H9 (cell line): ENCODE measurements around the gene SLC35A3. TPM values are rescaled to one million over a fixed set of nuclear protein-coding genes. Genes with fewer than 3 reads are reported as not detected.

Experiments used
- DNase-seq: peaks from one replicate; pipeline ENCODE4 v3.0.0-alpha.2; 2017
- H2AFZ ChIP-seq: one replicate; pipeline ENCODE4 v1.6.1; 2013; ENCODE audit warnings: mild to moderate bottlenecking, low read length, control low read depth, moderate library complexity
- H2AK5ac ChIP-seq: 2 replicates; pipeline ENCODE4 v1.6.1; 2013; ENCODE audit warnings: low read length, control low read depth, mixed read lengths; ENCODE audit not compliant: insufficient read length
- H2BK120ac ChIP-seq: one replicate; pipeline ENCODE4 v1.6.1; 2013; ENCODE audit warnings: low read depth, mild to moderate bottlenecking, low read length, control low read depth, inconsistent platforms; ENCODE audit not compliant: poor library complexity, severe bottlenecking
- H2BK12ac ChIP-seq: 2 replicates; pipeline ENCODE4 v1.6.1; 2013; ENCODE audit warnings: low read length, control low read depth, mixed read lengths, low read depth; ENCODE audit not compliant: insufficient read length
- H2BK15ac ChIP-seq: 2 replicates; pipeline ENCODE4 v1.6.1; 2013; ENCODE audit warnings: low read depth, low read length, control low read depth
- H2BK20ac ChIP-seq: one replicate; pipeline ENCODE4 v1.6.1; 2013; ENCODE audit warnings: low read depth, mild to moderate bottlenecking, low read length, control low read depth, inconsistent platforms; ENCODE audit not compliant: poor library complexity, severe bottlenecking
- H2BK5ac ChIP-seq: 2 replicates; pipeline ENCODE4 v1.6.1; 2013; ENCODE audit warnings: low read length, control low read depth, mixed read lengths; ENCODE audit not compliant: insufficient read length
- H3K14ac ChIP-seq: 2 replicates; pipeline ENCODE4 v1.6.1; 2013; ENCODE audit warnings: low read length, control low read depth; ENCODE audit not compliant: insufficient read depth
- H3K18ac ChIP-seq: 2 replicates; pipeline ENCODE4 v1.6.1; 2013; ENCODE audit warnings: low read depth, mild to moderate bottlenecking, mixed read lengths, low read length, control low read depth; ENCODE audit not compliant: insufficient read length
- H3K23ac ChIP-seq: 2 replicates; pipeline ENCODE4 v1.6.1; 2013; ENCODE audit warnings: low read length, control low read depth, mixed read lengths, low read depth; ENCODE audit not compliant: insufficient read length
- H3K23me2 ChIP-seq: 2 replicates; pipeline ENCODE4 v1.6.1; 2013; ENCODE audit warnings: low read depth, mild to moderate bottlenecking, mixed read lengths, low read length, control low read depth; ENCODE audit not compliant: insufficient read length, poor library complexity, severe bottlenecking
- H3K27ac ChIP-seq: 2 replicates; pipeline ENCODE4 v1.5.1; 2013; ENCODE audit warnings: low read length, control low read depth, mixed read lengths, low read depth; ENCODE audit not compliant: insufficient read length
- H3K27me3 ChIP-seq: 2 replicates; pipeline ENCODE4 v1.6.1; 2013; ENCODE audit warnings: low read length, control low read depth, inconsistent platforms; ENCODE audit not compliant: insufficient read depth
- H3K4ac ChIP-seq: 2 replicates; pipeline ENCODE4 v1.6.1; 2013; ENCODE audit warnings: low read depth, mild to moderate bottlenecking, control low read depth, inconsistent platforms, low read length, moderate library complexity
- H3K4me1 ChIP-seq: 2 replicates; pipeline ENCODE4 v1.6.1; 2013; ENCODE audit warnings: low read length, control low read depth, inconsistent platforms; ENCODE audit not compliant: insufficient read depth
- H3K4me2 ChIP-seq: 2 replicates; pipeline ENCODE4 v1.6.1; 2013; ENCODE audit warnings: low read length, control low read depth, mixed read lengths; ENCODE audit not compliant: insufficient read length, insufficient read depth
- H3K56ac ChIP-seq: 2 replicates; pipeline ENCODE4 v1.6.1; 2013; ENCODE audit warnings: low read depth, mild to moderate bottlenecking, mixed read lengths, low read length, control low read depth; ENCODE audit not compliant: insufficient read length
- H3K79me1 ChIP-seq: 2 replicates; pipeline ENCODE4 v1.6.1; 2013; ENCODE audit warnings: low read depth, mild to moderate bottlenecking, moderate library complexity, low read length, control low read depth, inconsistent platforms; ENCODE audit not compliant: insufficient read depth, poor library complexity, severe bottlenecking
- H3K79me2 ChIP-seq: 2 replicates; pipeline ENCODE4 v1.6.1; 2013; ENCODE audit warnings: low read length, control low read depth, inconsistent platforms; ENCODE audit not compliant: insufficient read depth
- H3K9ac ChIP-seq: 2 replicates; pipeline ENCODE4 v1.6.1; 2013; ENCODE audit warnings: low read length, control low read depth, mixed read lengths; ENCODE audit not compliant: insufficient read length; ENCODE audit errors: extremely low read depth
- H3K9me3 ChIP-seq: one replicate; pipeline ENCODE4 v1.6.1; 2013; ENCODE audit warnings: low read depth, low read length, inconsistent platforms; ENCODE audit not compliant: control insufficient read depth
- H3T11ph ChIP-seq: one replicate; pipeline ENCODE4 v1.6.1; 2013; ENCODE audit warnings: mild to moderate bottlenecking, low read length, control low read depth, inconsistent platforms
- H4K20me1 ChIP-seq: one replicate; pipeline ENCODE4 v1.6.1; 2013; ENCODE audit not compliant: control insufficient read depth, insufficient read length, insufficient read depth
- H4K5ac ChIP-seq: 2 replicates; pipeline ENCODE4 v1.6.1; 2013; ENCODE audit warnings: low read depth, mild to moderate bottlenecking, mixed read lengths, low read length, control low read depth; ENCODE audit not compliant: insufficient read length
- H4K8ac ChIP-seq: replicated peaks from 2 replicates; pipeline ENCODE4 v1.6.1; 2013; ENCODE audit warnings: low read length, control low read depth, mixed read lengths, low read depth; ENCODE audit not compliant: insufficient read length
- H4K91ac ChIP-seq: 2 replicates; pipeline ENCODE4 v1.6.1; 2013; ENCODE audit warnings: low read depth, mild to moderate bottlenecking, moderate library complexity, mixed read lengths, low read length, control low read depth; ENCODE audit not compliant: insufficient read length
- H3K27ac Mint-ChIP-seq, 3 experiments: 2 replicates in 2 of 3; 3 replicates in 1 of 3; pipeline ENCODE4 v1.8.0; 2020 to 2021; ENCODE audit warnings: mixed read lengths in 3 of 3, mild to moderate bottlenecking in 1 of 3, moderate library complexity in 1 of 3
- H3K27me3 Mint-ChIP-seq: 2 replicates; pipeline ENCODE4 v1.8.0; 2021; ENCODE audit warnings: low read depth, mild to moderate bottlenecking, moderate library complexity, mixed read lengths
- H3K36me3 Mint-ChIP-seq, 3 experiments: 2 replicates in 2 of 3; 3 replicates in 1 of 3; pipeline ENCODE4 v1.8.0; 2020 to 2021; ENCODE audit warnings: low read depth in 3 of 3, mixed read lengths in 3 of 3; ENCODE audit not compliant: insufficient read depth in 1 of 3
- H3K4me1 Mint-ChIP-seq, 2 experiments: 2 replicates each; pipeline ENCODE4 v1.8.0; 2020; ENCODE audit warnings: mixed read lengths in 2 of 2
- H3K4me3 Mint-ChIP-seq, 2 experiments: 2 replicates in 1 of 2; 3 replicates in 1 of 2; pipeline ENCODE4 v1.8.0; 2020 to 2021; ENCODE audit warnings: mild to moderate bottlenecking in 2 of 2, mixed read lengths in 2 of 2, moderate library complexity in 1 of 2
- H3K9me3 Mint-ChIP-seq, 2 experiments: 2 replicates in 1 of 2; 3 replicates in 1 of 2; pipeline ENCODE4 v1.8.0; 2020; ENCODE audit warnings: mild to moderate bottlenecking in 2 of 2, mixed read lengths in 2 of 2, moderate library complexity in 1 of 2
- CTCF ChIP-seq: fragments of 200-600 bp; sonication (generic); conservative IDR thresholded peaks from 3 replicates; pipeline ENCODE4 v1.8.0; 2021; ENCODE audit warnings: antibody characterized with exemption, mild to moderate bottlenecking
- WGBS: extraction: QIAGEN DNeasy Blood & Tissue Kit; methylation state at CpG from one replicate; pipeline ENCODE4 v1.1.7; 2013; ENCODE audit warnings: missing lambda C conversion rate, low lambda C conversion rate, mixed read lengths; ENCODE audit not compliant: insufficient read length; ENCODE audit errors: extremely low coverage; 5-methylcytosine and 5-hydroxymethylcytosine counted together
- total RNA-seq: library from RNA; stranded (reverse); gene quantifications from 2 replicates; pipeline ENCODE4 v1.2.1, GENCODE V29; 2021

Gene SLC35A3
- total RNA-seq, 1 experiment from 2014 or later, result 15.1 TPM

DNA sequence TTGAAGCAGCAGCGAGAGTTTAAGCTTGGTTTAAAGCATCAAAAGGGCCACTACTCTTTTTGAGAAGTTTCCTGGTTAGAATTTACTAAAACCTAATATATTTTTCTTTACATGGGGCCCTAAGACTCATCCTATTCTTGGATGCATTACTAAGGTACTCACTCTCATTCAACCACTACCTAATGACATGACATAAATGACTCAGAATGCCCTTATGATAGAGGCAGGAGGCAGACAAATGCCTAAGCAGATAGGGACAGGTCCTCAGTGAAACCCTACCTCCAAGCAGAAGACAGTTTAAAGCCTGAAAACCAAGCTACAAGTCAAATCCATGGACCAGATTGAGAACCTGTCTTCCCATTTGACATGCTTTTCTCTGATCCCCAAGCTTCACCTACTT lies 34.3 kb upstream of the SLC35A3 start:
- Histone ChIP-seq H3K18ac (no peak overlapping the region), H2BK5ac (no peak overlapping the region), H3K23ac (no peak overlapping the region), H3K4ac (no peak overlapping the region), H4K8ac (no peak overlapping the region), H2AFZ (no peak overlapping the region), H2BK12ac (no peak overlapping the region), H3K27me3 (no peaks in the 10 kb centered on the region), H2BK20ac (no peak overlapping the region), H3K79me2 (no peaks in the 10 kb centered on the region), H3K9ac (no peak overlapping the region), H3K79me1 (no peaks in the 10 kb centered on the region), H3K23me2 (no peaks in the 10 kb centered on the region), H3K4me1 (no peaks in the 10 kb centered on the region), H3K27ac (no peak overlapping the region), H4K20me1 (no peaks in the 10 kb centered on the region), H4K5ac (no peak overlapping the region), H3K56ac (no peak overlapping the region), H3K9me3 (no peaks in the 10 kb centered on the region), H2BK15ac (no peak overlapping the region), H2BK120ac (no peak overlapping the region), H3K14ac (no peak overlapping the region), H3T11ph (no peak overlapping the region), H3K4me2 (no peak overlapping the region), H4K91ac (no peak overlapping the region), H2AK5ac (no peak overlapping the region)
- H3K9me3 Mint-ChIP-seq, result no peaks in the 10 kb centered on the region
- no peaks in the 10 kb centered on the region for H3K27me3 Mint-ChIP-seq
- DNase-seq, result no peak
- no CpG with 5 or more reads among the region's 1 CpG for WGBS
- H3K36me3 Mint-ChIP-seq, result no peaks in the 10 kb centered on the region
- no peak for TF ChIP-seq CTCF
- no peaks in the 10 kb centered on the region for H3K4me1 Mint-ChIP-seq
- H3K27ac Mint-ChIP-seq, result no peak overlapping the region
- H3K4me3 Mint-ChIP-seq, result peak overlapping the region in 1 of 2 experiments; percentile 50; a peak in 1 of 5 replicates
